Stomach (tissue), 4 donors: Measurements from ENCODE around the gene PTPRD.

Experiments
- CTCF ChIP-seq, 7 experiments: fragments of 450-650 bp in 4 of 7; fragments of 200-600 bp in 3 of 7; sonication (generic) in 3 of 7; IDR thresholded peaks; one replicate each; pipeline ENCODE4 v1.5.1; 2016 to 2019; ENCODE audit warnings: antibody characterized with exemption in 7 of 7, control low read depth in 2 of 7, mild to moderate bottlenecking in 1 of 7
- EP300 ChIP-seq: sonication (generic); formaldehyde crosslinking; IDR thresholded peaks from one replicate; pipeline ENCODE4 v1.6.1; 2017; ENCODE audit warnings: antibody characterized with exemption
- POLR2A ChIP-seq, 4 donors: fragments of 450-650 bp; IDR thresholded peaks; one replicate each; pipeline ENCODE4 v1.6.1; 2016; ENCODE audit warnings: antibody characterized with exemption in 4 of 4, control low read depth in 2 of 4, mild to moderate bottlenecking in 1 of 4, moderate library complexity in 1 of 4
- POLR2AphosphoS5 ChIP-seq, 3 donors: sonication (generic); formaldehyde crosslinking; IDR thresholded peaks; one replicate each; pipeline ENCODE4 v1.6.1; 2016; ENCODE audit warnings: antibody characterized with exemption in 3 of 3

- TF ChIP-seq CTCF (IDR thresholded peaks at IDR 0.05) (no peak), POLR2A (IDR thresholded peaks at IDR 0.05) (no peak), EP300 (no peak), POLR2AphosphoS5 (IDR thresholded peaks at IDR 0.05) (no peak)
Measured at GRCh38 chr9:9521033-9521779, 1091.6 kb downstream of the PTPRD start.
